Measurements from ENCODE around the gene RAB6B.

Gene RAB6B

GRCh38 chr3:133855772-133856171 is 39.9 kb downstream of the RAB6B start:
- no peak for DNase-seq

- DNase-seq: no peak
Measured at GRCh38 chr3:133855002-133855370, 40.7 kb downstream of the RAB6B start.

- no peak for DNase-seq
Measured at GRCh38 chr3:133854264-133855001, 41.2 kb downstream of the RAB6B start.

GRCh38 chr3:133853925-133854227 is 41.8 kb downstream of the RAB6B start:
- no peak for DNase-seq

GRCh38 chr3:133853063-133853924 is 42.4 kb downstream of the RAB6B start:
- DNase-seq: no peak

GRCh38 chr3:133851931-133852330 is 43.8 kb downstream of the RAB6B start:
- DNase-seq: no peak

GRCh38 chr3:133851266-133851906 is 44.3 kb downstream of the RAB6B start:
- DNase-seq: no peak

- no peak for DNase-seq
Measured at GRCh38 chr3:133850034-133850433, 45.6 kb downstream of the RAB6B start.

GRCh38 chr3:133849346-133849745 is 46.3 kb downstream of the RAB6B start:
- DNase-seq: no peak

GRCh38 chr3:133845127-133845526 is 50.6 kb downstream of the RAB6B start:
- DNase-seq: no peak

- DNase-seq: no peak
Measured at GRCh38 chr3:133843634-133844033, 52.0 kb downstream of the RAB6B start.

GRCh38 chr3:133842158-133842557 is 53.5 kb downstream of the RAB6B start:
- no peak for DNase-seq

- no peak for DNase-seq
Measured at GRCh38 chr3:133841196-133841595, 54.5 kb downstream of the RAB6B start.

GRCh38 chr3:133840767-133841166 is 54.9 kb downstream of the RAB6B start:
- no peak for DNase-seq

- DNase-seq: no peak
Measured at GRCh38 chr3:133840055-133840737, 55.5 kb downstream of the RAB6B start.

- DNase-seq: no peak
Measured at GRCh38 chr3:133838916-133839800, 56.5 kb downstream of the RAB6B start.

- DNase-seq: no peak
Measured at GRCh38 chr3:133838296-133838789, 57.3 kb downstream of the RAB6B start.

- no peak for DNase-seq
Measured at GRCh38 chr3:133837487-133838295, 58.0 kb downstream of the RAB6B start.

GRCh38 chr3:133836497-133837158 is 59.1 kb downstream of the RAB6B start:
- no peak for DNase-seq

GRCh38 chr3:133835961-133836360 is 59.7 kb downstream of the RAB6B start:
- DNase-seq: no peak

- no peak for DNase-seq
Measured at GRCh38 chr3:133835418-133835743, 60.3 kb downstream of the RAB6B start.
